DLD1 (cell line): ENCODE results near the gene CLEC3B.

Source experiments
- in situ Hi-C: cut with HindIII; loops from 2 replicates; pipeline ENCODE4 v1.10.0; 2017; ENCODE audit warnings: low sequenced_read_pairs

Gene CLEC3B

DNA sequence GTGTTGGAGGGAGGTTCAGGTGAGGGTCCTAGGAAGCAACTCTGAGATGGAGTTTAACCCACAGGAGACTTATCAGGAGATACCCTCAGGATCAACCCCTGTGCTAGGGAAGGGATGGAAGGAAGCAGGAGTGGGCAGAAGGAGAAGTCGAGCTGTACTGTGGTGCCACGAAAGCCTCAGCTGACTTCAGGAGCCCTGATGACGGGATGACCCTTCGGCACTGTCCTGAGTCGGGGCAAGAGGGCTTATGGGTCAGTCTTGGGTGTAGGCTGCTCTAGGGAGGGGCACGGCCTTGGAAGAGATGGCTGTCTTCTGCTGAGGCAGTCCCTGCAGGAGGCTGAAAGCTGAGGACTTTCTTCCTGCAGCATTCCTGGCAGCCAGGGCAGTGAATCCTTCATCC is 7.7 kb downstream of the CLEC3B start:
- in situ Hi-C loops, result loop anchor here (25.0 kb wide), 1 partner anchor 479 kb away; no protein-coding TSS in a partner anchor

DNA sequence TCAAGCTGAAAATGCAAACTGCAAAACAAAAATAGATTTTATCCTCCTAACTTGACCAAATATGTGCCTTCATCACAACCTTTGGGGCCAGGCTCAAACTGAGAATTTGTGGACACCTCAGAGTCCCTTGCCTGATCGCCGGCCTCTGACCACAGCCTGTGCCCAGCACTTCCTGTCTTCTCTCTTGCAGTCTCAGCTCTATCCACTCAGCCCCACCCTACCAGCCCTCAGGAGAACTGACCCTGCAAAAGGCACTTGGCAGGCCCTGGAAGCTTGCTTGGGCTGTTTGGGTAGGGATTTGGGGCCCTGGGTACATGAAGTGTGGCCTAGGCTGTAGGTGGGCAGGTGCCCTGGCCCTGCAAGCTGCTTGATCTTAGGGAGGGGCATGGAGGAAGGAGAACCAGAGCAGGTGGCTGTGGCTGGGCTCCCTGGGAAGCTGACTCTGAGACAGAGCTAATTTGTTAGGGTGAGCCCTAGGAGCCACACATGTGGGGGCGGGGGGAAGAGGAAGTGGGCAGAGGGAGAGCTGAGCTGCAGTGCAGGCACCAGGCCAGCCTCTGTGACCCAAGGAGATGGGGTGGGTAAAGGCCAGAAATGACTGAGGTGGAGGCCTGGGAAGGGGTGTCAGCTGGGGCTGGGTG is 8.6 kb downstream of the CLEC3B start:
- in situ Hi-C loops, result loop anchor here (25.0 kb wide), 1 partner anchor 478 kb away; no protein-coding TSS in a partner anchor

DNA sequence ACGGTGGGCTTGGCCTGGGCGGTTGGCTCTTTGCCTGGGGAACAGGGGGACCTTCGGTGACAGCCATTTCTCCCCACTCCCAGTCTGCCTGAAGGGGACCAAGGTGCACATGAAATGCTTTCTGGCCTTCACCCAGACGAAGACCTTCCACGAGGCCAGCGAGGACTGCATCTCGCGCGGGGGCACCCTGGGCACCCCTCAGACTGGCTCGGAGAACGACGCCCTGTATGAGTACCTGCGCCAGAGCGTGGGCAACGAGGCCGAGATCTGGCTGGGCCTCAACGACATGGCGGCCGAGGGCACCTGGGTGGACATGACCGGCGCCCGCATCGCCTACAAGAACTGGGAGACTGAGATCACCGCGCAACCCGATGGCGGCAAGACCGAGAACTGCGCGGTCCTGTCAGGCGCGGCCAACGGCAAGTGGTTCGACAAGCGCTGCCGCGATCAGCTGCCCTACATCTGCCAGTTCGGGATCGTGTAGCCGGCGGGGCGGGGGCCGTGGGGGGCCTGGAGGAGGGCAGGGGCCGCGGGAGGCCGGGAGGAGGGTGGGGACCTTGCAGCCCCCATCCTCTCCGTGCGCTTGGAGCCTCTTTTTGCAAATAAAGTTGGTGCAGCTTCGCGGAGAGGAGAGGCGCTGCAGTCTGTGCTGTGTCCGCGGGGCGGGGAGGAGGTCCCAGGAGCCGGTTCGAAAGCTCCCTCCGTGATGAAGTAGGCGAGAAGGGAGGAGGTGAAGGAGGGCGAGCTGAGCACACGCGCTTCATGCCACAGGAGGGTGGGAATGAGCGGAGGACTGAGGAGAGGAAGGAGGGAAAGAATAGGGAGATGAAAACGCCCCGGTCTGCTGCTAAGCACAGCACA is 9.6 kb downstream of the CLEC3B start:
- in situ Hi-C loops, result loop anchor here (25.0 kb wide), 1 partner anchor 477 kb away; no protein-coding TSS in a partner anchor

DNA sequence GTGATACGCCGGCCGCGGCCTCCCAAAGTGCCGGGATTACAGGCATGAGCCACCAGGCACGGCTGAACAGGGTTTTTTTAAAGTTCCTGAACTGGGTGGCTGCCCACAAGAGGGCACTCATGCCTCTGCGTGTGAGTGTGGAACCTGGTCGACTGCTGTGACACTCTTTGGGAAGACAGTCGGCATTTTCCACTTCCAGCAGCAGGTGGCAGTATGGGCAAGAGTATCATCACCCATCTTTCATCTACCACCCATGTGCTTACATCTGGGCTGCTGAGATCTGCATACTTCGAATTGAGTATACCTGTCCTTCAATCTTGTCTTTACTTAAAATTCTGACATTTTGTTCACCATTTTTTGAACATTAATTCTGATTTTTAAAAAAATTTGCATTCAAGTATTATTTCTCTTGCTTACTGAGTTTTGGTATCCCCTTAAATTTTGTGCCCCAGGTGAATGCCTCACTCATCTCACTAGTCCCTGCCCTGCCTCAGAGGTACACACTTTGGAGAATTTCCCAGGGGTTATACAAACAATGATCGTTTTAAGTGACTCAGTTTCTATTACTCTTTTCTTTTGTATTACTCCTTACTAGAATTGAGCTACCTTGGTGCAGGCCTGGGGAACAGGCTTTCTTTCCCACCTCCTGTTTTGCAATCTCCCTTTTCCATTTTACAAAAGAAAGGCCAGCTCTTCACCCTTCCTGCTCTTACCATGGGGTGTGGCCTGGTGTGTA is 11.8 kb downstream of the CLEC3B start:
- in situ Hi-C loops, result loop anchor here (25.0 kb wide), 1 partner anchor 474 kb away; no protein-coding TSS in a partner anchor

DNA sequence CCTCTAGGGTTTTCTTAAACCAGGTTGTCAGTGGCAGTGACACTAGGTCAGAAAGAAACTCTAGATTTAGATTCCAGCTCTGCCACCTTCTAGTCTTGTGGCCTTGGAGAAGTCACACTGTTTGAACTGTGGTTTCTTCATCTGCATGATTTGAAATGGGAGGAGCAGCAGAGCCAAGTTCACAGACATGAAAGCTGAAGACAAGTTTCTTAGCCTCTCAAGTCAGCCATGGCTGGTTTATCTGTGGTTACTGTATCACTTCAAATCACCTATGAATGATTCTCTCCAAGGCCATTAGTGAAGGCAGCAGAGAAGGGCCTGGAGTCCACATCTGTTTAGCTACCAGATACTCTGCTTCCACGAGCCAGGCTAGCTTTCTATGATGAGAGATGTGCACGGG is 15.6 kb downstream of the CLEC3B start:
- in situ Hi-C loops, result loop anchor here (25.0 kb wide), 1 partner anchor 471 kb away; no protein-coding TSS in a partner anchor

DNA sequence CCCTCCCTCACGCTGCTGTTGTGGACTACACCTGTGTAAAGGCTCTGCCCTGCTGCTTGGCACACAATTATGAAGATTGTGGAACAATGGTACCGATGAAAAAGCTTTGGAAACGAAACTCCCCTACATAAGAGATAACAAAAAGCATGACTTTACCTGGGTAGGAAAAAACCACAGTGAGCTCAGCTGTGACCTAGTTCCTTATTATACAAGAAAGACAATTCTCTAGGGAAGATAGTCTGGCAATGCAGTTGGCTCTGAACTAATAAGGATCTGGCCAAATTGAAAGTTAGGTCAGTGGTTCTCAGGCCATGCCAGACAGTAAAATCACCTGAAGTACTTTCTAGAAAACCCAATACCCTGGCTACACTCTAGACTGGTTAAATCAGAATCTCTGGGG is 16.1 kb downstream of the CLEC3B start:
- in situ Hi-C loops, result loop anchor here (25.0 kb wide), 1 partner anchor 470 kb away; no protein-coding TSS in a partner anchor

DNA sequence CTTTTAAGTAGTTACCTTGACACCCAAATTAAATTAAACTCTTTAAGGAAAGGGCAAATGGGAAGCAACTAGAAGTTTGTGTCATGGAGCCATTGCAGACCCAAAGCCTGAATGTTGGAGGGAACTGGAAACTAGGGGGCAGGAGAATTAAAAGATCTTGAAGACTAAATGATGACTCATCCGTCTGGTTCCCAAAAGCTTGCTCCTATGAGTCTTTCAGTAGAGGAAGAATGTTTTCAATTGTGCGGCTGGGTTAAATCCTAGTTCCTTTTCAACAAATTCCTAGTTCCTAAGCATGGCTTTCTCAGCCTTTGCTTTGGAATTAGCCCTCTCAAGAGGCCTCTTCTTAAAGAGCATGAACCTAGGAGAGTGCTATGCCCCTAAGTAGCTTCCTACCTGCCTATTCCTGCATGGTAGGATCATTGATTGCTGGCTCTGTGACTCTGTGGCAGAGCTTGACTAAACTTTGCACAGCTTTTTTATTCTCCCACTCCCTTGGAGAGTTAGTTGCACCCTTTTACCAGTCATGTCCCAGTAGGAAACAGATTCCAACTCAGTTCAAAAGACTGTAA is 17.7 kb downstream of the CLEC3B start:
- in situ Hi-C loops, result loop anchor here (25.0 kb wide), 1 partner anchor 468 kb away; no protein-coding TSS in a partner anchor

DNA sequence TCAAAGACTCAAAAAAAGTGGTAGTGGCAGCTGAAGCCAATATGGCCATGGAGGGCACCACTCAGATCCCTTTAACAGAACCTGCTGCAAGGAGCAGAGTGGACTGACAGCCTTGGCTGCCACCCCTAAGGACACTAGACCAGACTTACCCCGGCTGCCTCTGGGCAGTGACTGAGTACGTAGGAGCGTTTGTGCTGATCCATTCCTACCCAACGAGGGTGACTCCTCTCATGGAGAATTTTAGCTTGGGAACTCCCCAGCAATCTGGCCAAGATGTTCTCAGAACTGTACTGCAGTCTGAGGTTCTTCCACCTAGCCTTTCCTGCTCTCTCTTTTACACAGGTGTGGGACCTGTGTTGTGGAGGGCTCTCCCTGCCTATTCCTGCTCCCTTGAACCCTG is 22.1 kb downstream of the CLEC3B start:
- in situ Hi-C loops, result loop anchor here (25.0 kb wide), 1 partner anchor 464 kb away; no protein-coding TSS in a partner anchor

DNA sequence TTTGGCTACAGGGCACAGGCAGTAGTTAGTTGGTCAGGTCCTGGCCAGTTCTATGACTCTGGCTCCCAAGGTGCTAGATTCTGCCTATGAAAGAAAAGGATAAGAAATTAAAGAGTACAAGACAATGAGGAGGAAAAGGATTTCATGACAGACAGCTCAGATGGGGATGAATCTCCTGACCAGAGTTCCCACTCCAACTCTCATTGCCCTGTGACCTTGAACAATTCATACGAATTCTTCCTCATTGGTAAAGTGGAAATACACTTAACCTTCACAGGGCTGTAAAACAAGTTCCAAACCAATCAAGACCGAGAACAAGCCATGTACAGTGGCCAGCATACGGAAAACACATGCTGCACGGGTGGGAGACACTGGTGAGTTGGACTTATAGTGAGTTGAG is 23.7 kb downstream of the CLEC3B start:
- in situ Hi-C loops, result loop anchor here (25.0 kb wide), 2 partner anchors 187 to 462 kb away; partner anchors contain the start of gene TMEM158

DNA sequence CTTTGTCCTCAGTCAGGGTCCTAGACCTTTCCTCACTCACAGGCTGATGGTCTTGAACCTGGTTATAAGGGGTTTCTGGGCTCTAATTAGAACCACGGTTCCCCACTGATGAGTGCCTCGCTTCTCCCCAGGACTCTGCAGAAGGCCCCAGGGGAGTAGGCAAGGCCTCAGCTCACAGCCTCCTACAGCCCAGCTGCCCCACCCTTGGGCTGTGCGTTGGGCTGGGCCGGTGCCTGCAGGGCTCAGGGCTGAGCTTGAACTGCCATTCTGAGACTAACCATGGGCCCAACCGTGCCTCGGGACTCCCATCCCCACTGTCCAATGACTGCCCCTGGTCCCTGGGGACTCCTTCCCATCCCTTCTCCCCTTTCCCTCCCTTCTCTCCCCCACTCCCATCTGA is 25.6 kb downstream of the CLEC3B start:
- in situ Hi-C loops, result loop anchor here (25.0 kb wide), 1 partner anchor 186 kb away; the partner anchor contains the start of gene TMEM158

DNA sequence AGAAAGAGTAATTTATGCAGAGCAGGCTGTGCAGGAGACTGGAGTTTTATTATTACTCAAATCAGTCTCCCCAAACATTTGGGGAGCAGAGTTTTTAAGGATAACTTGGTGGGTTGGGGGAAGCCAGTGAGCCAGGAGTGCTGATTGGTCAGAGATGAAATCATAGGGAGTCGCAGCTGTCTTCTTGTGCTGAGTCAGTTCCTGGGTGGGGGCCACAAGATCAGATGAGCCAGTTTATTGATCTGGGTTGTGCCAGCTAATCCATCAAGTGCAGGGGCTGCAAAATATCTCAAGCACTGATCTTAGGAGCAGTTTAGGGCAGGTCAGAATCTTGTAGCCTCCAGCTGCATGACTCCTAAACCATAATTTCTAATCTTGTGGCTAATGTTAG is 27.7 kb downstream of the CLEC3B start:
- in situ Hi-C loops, result loop anchor here (25.0 kb wide), 1 partner anchor 184 kb away; the partner anchor contains the start of gene TMEM158

DNA sequence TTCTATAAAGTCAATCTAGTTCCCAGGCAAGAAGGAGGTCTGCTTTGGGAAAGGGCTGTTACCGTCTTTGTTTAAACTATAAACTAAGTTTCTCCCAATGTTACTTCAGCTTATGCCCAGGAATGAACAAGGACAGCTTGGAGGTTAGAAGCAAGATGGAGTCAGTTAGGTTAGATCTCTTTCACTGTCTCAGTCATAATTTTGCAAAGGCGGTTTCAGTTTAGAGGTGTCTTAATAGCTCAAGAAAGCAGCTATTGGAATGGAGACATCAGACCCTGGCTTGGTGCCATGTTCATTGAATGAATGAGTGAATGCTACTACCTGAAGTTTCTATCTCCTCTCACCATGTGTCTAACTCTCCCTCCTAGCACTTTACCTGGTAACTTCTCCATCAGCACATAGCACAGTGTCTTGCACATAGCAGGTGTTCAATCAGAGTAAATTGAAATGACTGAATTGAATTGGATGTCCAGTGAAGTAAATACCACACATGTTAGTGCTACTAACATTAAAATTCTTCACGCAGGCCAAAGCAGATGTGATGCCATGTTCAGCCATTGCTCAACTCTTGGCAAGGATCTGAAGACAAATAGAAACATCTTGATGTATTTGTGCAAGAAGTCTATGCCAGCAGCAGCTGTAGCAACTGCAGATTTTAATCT is 28.2 kb downstream of the CLEC3B start:
- in situ Hi-C loops, result loop anchor here (25.0 kb wide), 1 partner anchor 183 kb away; the partner anchor contains the start of gene TMEM158

DNA sequence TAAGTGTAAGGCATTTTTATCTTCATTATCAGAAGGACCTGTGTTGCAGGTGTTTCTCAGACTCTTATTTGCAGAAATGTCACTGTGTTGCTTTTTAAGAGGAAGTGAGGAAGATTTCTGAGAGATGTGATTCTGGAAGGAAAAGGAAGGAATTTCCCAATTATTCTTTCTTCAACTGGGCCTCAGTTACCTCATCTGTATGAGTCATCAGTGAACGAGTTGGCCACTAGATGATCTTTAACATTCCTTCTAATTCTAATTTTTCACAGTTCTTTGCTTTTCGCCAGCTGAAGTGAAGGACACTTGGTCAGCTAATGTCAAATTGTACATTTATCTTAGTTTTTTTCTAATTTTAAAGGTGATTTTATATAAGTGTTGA is 28.9 kb downstream of the CLEC3B start:
- in situ Hi-C loops, result loop anchor here (25.0 kb wide), 1 partner anchor 182 kb away; the partner anchor contains the start of gene TMEM158

DNA sequence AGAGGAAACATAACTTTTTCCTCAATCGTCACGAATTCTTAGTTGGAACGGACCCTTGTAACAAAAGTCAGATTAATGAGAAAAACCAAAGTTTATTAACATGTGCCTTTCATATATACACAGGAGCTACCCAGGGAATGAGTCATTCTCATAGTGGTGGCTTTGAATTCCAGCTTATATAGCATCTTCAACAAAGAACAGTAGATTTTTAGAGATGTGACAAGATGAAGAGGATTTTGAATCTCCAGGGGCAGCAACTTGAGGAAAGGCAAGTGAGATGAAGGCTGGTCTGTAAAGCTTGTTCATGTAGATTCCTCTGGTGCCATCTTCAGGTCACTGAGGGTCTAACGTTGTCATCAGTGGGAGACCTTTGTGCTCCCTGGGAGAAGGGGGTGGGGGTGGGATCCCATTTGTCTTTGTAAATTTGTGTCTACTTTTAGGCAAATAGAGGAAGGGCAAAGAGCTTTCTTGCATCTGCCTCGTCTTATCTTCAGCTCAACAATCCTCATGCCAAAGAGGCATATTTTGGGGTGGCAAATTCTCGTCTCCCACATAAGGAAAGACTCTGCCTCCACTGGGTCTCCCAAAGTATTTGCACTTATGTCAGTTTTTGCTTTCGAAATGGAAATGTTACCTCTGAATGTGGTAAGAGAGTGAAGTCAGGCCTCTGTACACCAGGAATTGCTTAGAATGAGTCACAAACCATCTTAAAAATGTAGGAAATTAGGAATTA is 29.5 kb downstream of the CLEC3B start:
- in situ Hi-C loops, result loop anchor here (25.0 kb wide), 1 partner anchor 182 kb away; the partner anchor contains the start of gene TMEM158

DNA sequence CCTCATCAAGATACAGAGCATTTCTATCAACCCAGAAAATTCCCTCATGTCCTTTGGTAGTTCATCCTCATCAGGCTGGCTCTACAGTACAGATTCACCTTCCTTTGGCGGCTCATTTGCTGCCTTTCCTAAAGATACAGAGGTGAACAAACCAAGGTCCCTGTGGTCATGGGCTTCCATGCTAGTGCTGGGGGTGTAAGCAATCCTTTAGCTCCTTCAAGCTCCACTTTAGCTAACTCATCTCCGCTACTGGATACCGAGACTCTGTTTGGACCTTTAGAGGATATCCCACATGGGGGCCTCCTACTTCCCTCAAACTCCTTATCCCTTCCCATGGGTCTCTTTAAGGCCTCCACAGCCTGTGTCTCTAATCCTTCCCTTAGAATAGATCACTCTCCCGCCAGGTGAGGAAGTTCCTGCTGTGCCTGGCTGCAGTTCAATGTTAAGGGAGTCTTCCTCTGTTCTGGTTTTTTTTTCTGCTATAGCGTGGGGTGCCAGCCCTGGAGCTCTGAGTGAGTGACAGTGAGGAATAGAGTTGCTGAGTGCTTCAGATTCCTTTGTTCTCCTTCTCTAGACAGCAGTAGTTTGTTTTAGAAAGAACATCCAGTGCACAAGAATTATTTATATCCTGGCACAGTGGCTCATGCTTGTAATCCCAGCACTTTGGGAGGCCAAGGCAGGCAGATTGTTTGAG is 30.7 kb downstream of the CLEC3B start:
- in situ Hi-C loops, result loop anchor here (25.0 kb wide), 1 partner anchor 181 kb away; the partner anchor contains the start of gene TMEM158

DNA sequence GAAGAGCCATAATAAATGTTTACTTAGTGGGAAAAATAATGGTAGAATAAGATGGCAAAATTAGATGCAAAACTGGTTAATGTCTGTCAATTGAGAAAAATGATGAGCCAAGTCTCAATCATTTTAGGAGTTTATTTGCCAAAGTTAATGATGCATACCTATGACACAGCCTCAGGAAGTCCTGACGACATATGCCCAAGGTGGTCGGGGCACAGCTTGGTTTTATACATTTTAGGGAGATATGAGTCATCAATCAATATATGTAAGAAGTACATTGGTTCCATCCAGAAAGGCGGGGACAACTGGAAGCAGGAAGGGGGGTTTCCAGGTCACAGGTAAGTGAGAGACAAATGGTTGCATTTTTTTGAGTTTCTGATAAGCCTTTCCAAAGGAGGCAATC is 31.5 kb downstream of the CLEC3B start:
- in situ Hi-C loops, result loop anchor here (25.0 kb wide), 1 partner anchor 180 kb away; the partner anchor contains the start of gene TMEM158

DNA sequence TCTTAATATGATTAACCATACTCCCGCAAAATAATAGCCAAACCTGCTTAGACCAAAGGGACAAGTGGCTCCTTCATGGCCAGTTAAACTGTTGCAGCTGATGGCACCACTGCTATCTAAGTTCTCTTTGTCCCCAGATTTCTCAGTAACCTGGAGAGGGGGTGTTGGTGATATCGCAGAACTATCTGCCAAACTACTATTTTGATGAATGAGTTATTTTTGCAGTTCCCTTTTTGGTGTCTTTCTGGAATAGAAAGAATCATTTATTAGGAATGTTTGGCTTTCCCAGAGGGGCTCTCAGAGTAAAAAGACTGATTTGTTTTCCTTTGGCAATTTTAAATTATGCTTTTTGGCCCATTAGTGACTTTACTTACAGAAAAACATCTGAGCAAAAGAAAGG is 33.0 kb downstream of the CLEC3B start:
- in situ Hi-C loops, result loop anchor here (25.0 kb wide), 1 partner anchor 178 kb away; the partner anchor contains the start of gene TMEM158
